Measurements from ENCODE around the gene MAB21L2. TPM values are rescaled to one million over a fixed set of nuclear protein-coding genes. Genes with fewer than 3 reads are reported as not detected.

The MAB21L2 gene
- polyA plus RNA-seq, 1 of the 3 experiments (the other 2 are of a cell fraction), result 0.92 TPM

DNA sequence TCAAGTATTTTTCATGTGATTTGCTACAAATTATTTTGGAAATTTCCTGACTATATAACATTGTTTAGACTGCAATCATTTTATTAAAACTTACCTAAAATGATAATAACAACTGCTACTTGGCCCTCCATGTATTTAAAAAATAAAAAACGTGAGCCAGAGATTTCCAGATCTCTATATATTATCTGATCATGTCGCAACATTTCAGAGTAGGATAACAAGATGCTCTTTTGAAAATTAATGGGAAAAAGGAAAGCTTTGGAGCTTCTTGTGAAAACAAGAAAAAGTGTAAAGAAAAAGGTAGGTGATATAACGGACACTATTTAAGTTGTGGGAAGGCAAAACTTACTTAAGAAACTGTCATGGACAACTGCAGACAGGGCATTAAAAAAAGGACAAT, 14.9 kb upstream of the MAB21L2 start:
- ChIA-PET POLR2A (no interaction called here), CTCF (interaction anchor here (1.0 kb wide), 1 partner anchor 21 kb away, joined by 3 read pairs; no protein-coding TSS in a partner anchor)
- Histone ChIP-seq H3K4me2 (no peak overlapping the region), H3K9me3 (no peaks in the 10 kb centered on the region), H3K4me3 (ENCODE audit: low read depth in 2 of 2, low read length in 1 of 2) (no peak overlapping the region), H3K27me3 (ENCODE audit: insufficient read depth) (no peaks in the 10 kb centered on the region), H3K36me3 (replicated peaks in 1 of 2; ENCODE audit: control insufficient read depth in 1 of 2, insufficient read depth in 2 of 2, low read length in 1 of 2) (peaks cover 0 to 3% of the 10 kb centered on the region in 2 experiments), H3K9me2 (no peaks in the 10 kb centered on the region), H3K9ac (no peak overlapping the region), H3K79me2 (ENCODE audit: insufficient read depth) (no peaks in the 10 kb centered on the region; the same call in 1 of the 2 replicates), H4K20me1 (ENCODE audit: insufficient read depth) (no peaks in the 10 kb centered on the region), H3K27ac (ENCODE audit: low read depth in 2 of 2, low read length in 1 of 2) (no peak overlapping the region), H3K4me1 (ENCODE audit: control insufficient read depth in 1 of 2, insufficient read depth in 2 of 2, low read depth in 1 of 2, low read length in 1 of 2) (peaks cover 3 to 20% of the 10 kb centered on the region in 2 experiments; a peak in 3 of 4 replicates), H3F3A (replicated peaks; ENCODE audit: insufficient read depth) (peaks cover 8% of the 10 kb centered on the region), H2AFZ (ENCODE audit: low read depth) (no peak overlapping the region)
- no peak for TF ChIP-seq FOXJ3 (CRISPR knock-in tag; IDR thresholded peaks at IDR 0.05)
- TF ChIP-seq, protein P1, sequence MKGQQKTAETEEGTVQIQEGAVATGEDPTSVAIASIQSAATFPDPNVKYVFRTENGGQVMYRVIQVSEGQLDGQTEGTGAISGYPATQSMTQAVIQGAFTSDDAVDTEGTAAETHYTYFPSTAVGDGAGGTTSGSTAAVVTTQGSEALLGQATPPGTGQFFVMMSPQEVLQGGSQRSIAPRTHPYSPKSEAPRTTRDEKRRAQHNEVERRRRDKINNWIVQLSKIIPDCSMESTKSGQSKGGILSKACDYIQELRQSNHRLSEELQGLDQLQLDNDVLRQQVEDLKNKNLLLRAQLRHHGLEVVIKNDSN (IDR thresholded peaks at IDR 0.05; ENCODE audit: borderline replicate concordance, low read depth), result no peak
- TF ChIP-seq ELF1 (IDR thresholded peaks at IDR 0.05), result no peak
- no peak for TF ChIP-seq SMC3 (IDR thresholded peaks at IDR 0.05; ENCODE audit: low read depth, low read length)
- TF ChIP-seq POLR2AphosphoS5 (IDR thresholded peaks at IDR 0.05; ENCODE audit: low read depth, low read length), result no peak
- TF ChIP-seq MXI1 (IDR thresholded peaks at IDR 0.05; ENCODE audit: low read depth, low read length), result no peak
- TF ChIP-seq, protein P2, sequence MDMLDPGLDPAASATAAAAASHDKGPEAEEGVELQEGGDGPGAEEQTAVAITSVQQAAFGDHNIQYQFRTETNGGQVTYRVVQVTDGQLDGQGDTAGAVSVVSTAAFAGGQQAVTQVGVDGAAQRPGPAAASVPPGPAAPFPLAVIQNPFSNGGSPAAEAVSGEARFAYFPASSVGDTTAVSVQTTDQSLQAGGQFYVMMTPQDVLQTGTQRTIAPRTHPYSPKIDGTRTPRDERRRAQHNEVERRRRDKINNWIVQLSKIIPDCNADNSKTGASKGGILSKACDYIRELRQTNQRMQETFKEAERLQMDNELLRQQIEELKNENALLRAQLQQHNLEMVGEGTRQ (IDR thresholded peaks at IDR 0.05; ENCODE audit: borderline replicate concordance, low read depth, low read length), result no peak
- TF ChIP-seq FOSL2 (IDR thresholded peaks at IDR 0.05; ENCODE audit: borderline replicate concordance, low read depth), result no peak
- no peak for TF ChIP-seq NFIC (IDR thresholded peaks at IDR 0.05; ENCODE audit: borderline replicate concordance)
- TF ChIP-seq YY1 (IDR thresholded peaks at IDR 0.05; ENCODE audit: low read depth), result no peak
- no peak for TF ChIP-seq RAD21 (IDR thresholded peaks at IDR 0.05; ENCODE audit: low read length)
- TF ChIP-seq JUND (IDR thresholded peaks at IDR 0.05), result no peak
- no peak for TF ChIP-seq EZH2phosphoT487 (IDR thresholded peaks at IDR 0.05; ENCODE audit: borderline replicate concordance, low read depth)
- no peak for TF ChIP-seq GABPA (IDR thresholded peaks at IDR 0.05; ENCODE audit: low read depth)
- TF ChIP-seq GATA2 (CRISPR knock-in tag; IDR thresholded peaks at IDR 0.05), result no peak
- no peak for TF ChIP-seq TCF12 (IDR thresholded peaks at IDR 0.05)
- no peak for TF ChIP-seq NRF1 (IDR thresholded peaks at IDR 0.05; ENCODE audit: low read depth, low read length)
- TF ChIP-seq, protein P3, sequence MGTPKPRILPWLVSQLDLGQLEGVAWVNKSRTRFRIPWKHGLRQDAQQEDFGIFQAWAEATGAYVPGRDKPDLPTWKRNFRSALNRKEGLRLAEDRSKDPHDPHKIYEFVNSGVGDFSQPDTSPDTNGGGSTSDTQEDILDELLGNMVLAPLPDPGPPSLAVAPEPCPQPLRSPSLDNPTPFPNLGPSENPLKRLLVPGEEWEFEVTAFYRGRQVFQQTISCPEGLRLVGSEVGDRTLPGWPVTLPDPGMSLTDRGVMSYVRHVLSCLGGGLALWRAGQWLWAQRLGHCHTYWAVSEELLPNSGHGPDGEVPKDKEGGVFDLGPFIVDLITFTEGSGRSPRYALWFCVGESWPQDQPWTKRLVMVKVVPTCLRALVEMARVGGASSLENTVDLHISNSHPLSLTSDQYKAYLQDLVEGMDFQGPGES (IDR thresholded peaks at IDR 0.05; ENCODE audit: low read depth, low read length), result no peak
- no peak for TF ChIP-seq TEAD4 (IDR thresholded peaks at IDR 0.05; ENCODE audit: borderline replicate concordance, insufficient read depth)
- TF ChIP-seq EP300 (IDR thresholded peaks at IDR 0.05; ENCODE audit: borderline replicate concordance in 1 of 2, low read depth in 1 of 2, low read length in 1 of 2), result no peak
- 84% methylated on average over 3 of the region's 3 CpGs for WGBS (ENCODE audit: low lambda C conversion rate)
- DNase-seq, result no peak

Measured in SK-N-SH (cell line).